Inflammatory macrophage (primary cell): ENCODE data around the gene CBLN3.

Source experiments
- DNase-seq, 2 donors: peaks; one replicate each; pipeline ENCODE4 v3.0.0-alpha.2; 2020 to 2022

CBLN3 gene

DNA sequence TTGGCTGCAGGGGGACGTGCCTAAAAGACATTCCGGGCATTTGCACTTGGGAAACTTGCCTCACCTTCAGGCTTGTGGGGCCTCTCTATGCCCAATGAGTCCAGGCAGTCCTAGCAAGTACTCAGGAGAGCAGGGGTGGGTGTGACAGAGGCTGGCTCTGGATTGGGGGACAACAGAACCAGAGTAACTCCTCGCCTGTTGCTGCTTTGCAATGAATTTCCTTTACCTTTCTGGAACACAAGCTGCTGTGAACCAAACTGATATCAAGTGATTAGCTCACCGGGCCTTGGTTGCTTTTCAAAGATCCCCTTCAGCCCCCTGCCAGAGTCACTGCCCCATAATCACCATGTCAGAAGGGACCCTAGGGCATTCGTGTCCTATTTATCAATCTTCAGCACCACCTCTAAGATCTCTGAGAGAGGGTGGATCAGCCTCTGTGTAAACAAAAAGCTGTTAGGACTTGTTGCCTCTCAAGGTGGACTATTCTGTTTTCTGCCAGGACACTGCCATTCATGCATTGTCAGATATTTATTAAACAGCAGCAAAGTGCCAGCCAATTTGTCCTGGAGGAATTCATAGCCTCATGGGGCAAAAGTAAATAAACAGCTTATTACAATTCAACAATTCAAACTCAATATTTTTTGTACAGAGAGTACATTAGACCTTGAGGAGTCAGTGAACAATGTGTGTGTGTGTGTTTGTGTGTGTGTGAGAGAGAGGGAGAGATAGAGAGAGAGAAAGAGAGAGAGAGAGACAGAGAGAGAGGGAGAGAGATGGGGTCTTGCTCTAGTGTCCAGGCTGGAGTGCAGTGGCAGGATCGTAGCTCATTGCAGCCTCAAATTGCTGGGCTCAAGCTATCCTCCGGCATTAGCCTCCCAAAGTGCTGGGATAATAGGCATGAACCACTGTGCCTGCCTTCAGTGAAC lies 50.2 kb downstream of the CBLN3 start:
- DNase-seq = no peak

DNA sequence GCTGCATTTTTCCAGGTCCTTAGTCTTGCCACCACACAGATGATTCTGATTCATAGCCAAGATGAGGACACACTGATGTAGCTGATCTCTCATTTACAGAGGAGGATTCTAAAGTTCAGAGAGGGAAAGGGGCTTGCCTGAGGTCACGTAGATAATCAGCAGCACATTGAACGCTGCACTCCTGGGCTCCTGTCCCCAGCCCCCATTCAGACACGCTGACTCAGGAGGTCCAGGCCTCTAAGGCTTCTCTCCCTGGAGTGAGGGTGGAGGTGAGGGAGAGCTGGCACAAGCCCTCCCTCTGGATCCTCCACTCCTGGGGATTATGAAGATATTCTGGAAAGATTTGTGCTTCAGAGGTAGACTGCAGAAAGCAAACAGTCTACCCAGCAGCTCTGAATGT lies 51.1 kb downstream of the CBLN3 start:
- DNase-seq = no peak

DNA sequence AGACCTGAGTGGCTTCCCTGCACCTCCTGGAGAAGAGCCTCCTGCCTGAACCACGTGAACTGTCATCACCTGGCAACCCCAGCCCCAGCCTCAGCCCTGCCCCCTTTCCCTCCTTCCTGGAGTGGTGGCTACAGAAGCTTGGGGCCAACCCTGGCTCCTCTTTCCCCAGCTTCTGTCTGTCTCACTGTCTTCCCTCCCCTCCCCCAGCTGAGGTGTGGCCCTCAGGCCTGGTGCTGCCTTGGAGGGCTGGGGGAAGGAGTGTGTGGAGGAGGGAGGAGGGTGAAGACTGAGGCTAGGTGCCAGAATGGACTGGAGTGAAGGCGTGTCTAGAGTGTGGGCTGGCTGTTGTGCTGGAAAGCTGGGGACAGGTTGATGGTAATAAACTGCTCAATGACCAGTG lies 51.8 kb downstream of the CBLN3 start:
- DNase-seq = no peak

- no peak for DNase-seq
These were observed 52.3 kb downstream of the CBLN3 start for GRCh38 chr14:24377126-24377525.
